Gastrocnemius medialis (tissue), 4 donors: Measurements from ENCODE around the gene ARHGAP10. TPM values are rescaled to one million over a fixed set of nuclear protein-coding genes. Genes with fewer than 3 reads are reported as not detected.
"Not testable (repeated sequence)": the region's sequence is repeated elsewhere in the genome, so short reads cannot be mapped to it uniquely, and the experiment has no call there.

ENCODE experiments used
- ATAC-seq, 2 donors: fragments of 150-250 bp; one replicate each; pipeline ENCODE4 v1.9.1; 2016
- DNase-seq, 2 donors: peaks; one replicate each; pipeline ENCODE4 v3.0.0-alpha.2; 2019
- H3K27ac ChIP-seq, 4 donors: fragments of 200-600 bp; sonication (generic); 1 replicate in 1 of 4; 2 replicates in 3 of 4; pipeline ENCODE4 v1.5.1; 2016 to 2018; ENCODE audit warnings: mild to moderate bottlenecking in 2 of 4, moderate library complexity in 1 of 4
- H3K27me3 ChIP-seq, 3 donors: fragments of 200-600 bp; sonication (generic) in 2 of 3; 1 replicate in 1 of 3; 2 replicates in 2 of 3; pipeline versions ENCODE4 v1.5.1 to v1.6.0; 2016 to 2019; ENCODE audit warnings: mild to moderate bottlenecking in 1 of 3, moderate library complexity in 1 of 3
- H3K36me3 ChIP-seq, 2 donors: fragments of 200-600 bp; sonication (generic) in 1 of 2; one replicate each; pipeline ENCODE4 v1.5.1; 2017 to 2018
- H3K4me1 ChIP-seq, 2 donors: fragments of 200-600 bp; sonication (generic) in 1 of 2; one replicate each; pipeline ENCODE4 v1.5.1; 2016 to 2017; ENCODE audit warnings: mild to moderate bottlenecking in 2 of 2
- H3K4me3 ChIP-seq, 4 donors: fragments of 200-600 bp; sonication (generic) in 3 of 4; 1 replicate in 1 of 4; 2 replicates in 3 of 4; pipeline ENCODE4 v1.5.1; 2016 to 2019; ENCODE audit warnings: mild to moderate bottlenecking in 2 of 4
- H3K9me3 ChIP-seq, 3 donors: fragments of 200-600 bp; sonication (generic) in 2 of 3; 1 replicate in 1 of 3; 2 replicates in 2 of 3; pipeline ENCODE4 v1.5.1; 2016 to 2019
- CTCF ChIP-seq, 5 experiments: fragments of 450-650 bp in 3 of 5; fragments of 200-600 bp in 2 of 5; sonication (generic) in 2 of 5; IDR thresholded peaks in 4 of 5; conservative IDR thresholded peaks in 1 of 5; 1 replicate in 4 of 5; 2 replicates in 1 of 5; pipeline ENCODE4 v1.5.1; 2016 to 2019; ENCODE audit warnings: antibody characterized with exemption in 5 of 5, mild to moderate bottlenecking in 3 of 5, moderate library complexity in 3 of 5
- POLR2A ChIP-seq, 2 donors: fragments of 450-650 bp; IDR thresholded peaks; one replicate each; pipeline ENCODE4 v1.6.1; 2017; ENCODE audit warnings: antibody characterized with exemption in 2 of 2, mild to moderate bottlenecking in 2 of 2, moderate library complexity in 2 of 2
- in situ Hi-C, 4 donors: fragments of 200-750 bp; cut with MboI; loops; one replicate each; pipeline versions ENCODE4 v1.15.0 to v1.8.0; 2017; ENCODE audit warnings: low sequenced_read_pairs in 4 of 4
- intact Hi-C: fragments of 100-400 bp; cut with DNase I; formaldehyde crosslinking; loops from one replicate; pipeline ENCODE4 v1.15.1; 2023; ENCODE audit warnings: low total_unique reads
- total RNA-seq, 4 donors: library from RNA; depleted of rRNA; stranded (reverse); fragments of >200 nt; gene quantifications; one replicate each; pipeline versions ENCODE4 v1.1.0 to v1.2.3, GENCODE V29; 2016

The ARHGAP10 gene
- total RNA-seq, 4 donors from 2014 or later, result 22.1 to 34.6 (median 28.0) TPM

- ATAC-seq (no peak), DNase-seq (no peak)
- in situ Hi-C loops (no loop called here), intact Hi-C loops (no loop called here)
- Histone ChIP-seq H3K27me3 (no peaks in the 10 kb centered on the region), H3K9me3 (no peaks in the 10 kb centered on the region), H3K27ac (no peak overlapping the region), H3K4me1 (peaks cover 7 to 11% of the 10 kb centered on the region in 2 donors), H3K4me3 (no peak overlapping the region), H3K36me3 (peaks cover 3 to 14% of the 10 kb centered on the region in 2 donors)
- TF ChIP-seq CTCF (IDR thresholded peaks at IDR 0.05 in 4 of 5, conservative IDR thresholded peaks at IDR 0.05 in 1 of 5), result no peak
- no peak for TF ChIP-seq POLR2A (IDR thresholded peaks at IDR 0.05)
Observed at GRCh38 chr4:148081745-148082144, 349.9 kb downstream of the ARHGAP10 start.

- H3K4me3 ChIP-seq, in situ Hi-C loops, H3K27ac ChIP-seq, intact Hi-C loops, H3K4me1 ChIP-seq, H3K9me3 ChIP-seq, DNase-seq, H3K27me3 ChIP-seq, ATAC-seq: not testable (repeated sequence)
- peaks cover 3 to 14% of the 10 kb centered on the region in 2 donors for H3K36me3 ChIP-seq
Observed at GRCh38 chr4:148083073-148083472, 351.2 kb downstream of the ARHGAP10 start.

- intact Hi-C loops, result no loop called here
- in situ Hi-C loops, result no loop called here
Observed at GRCh38 chr4:148089624-148090023, 357.7 kb downstream of the ARHGAP10 start.

GRCh38 chr4:148090029-148090428 is 358.1 kb downstream of the ARHGAP10 start:
- Histone ChIP-seq H3K4me3 (no peak overlapping the region), H3K36me3 (no peaks in the 10 kb centered on the region), H3K9me3 (no peaks in the 10 kb centered on the region), H3K27ac (no peak overlapping the region), H3K4me1 (peaks cover 17 to 28% of the 10 kb centered on the region in 2 donors), H3K27me3 (no peaks in the 10 kb centered on the region)
- intact Hi-C loops (no loop called here), in situ Hi-C loops (no loop called here)
- DNase-seq (no peak), ATAC-seq (no peak)
- no peak for TF ChIP-seq POLR2A (IDR thresholded peaks at IDR 0.05)
- TF ChIP-seq CTCF (IDR thresholded peaks at IDR 0.05 in 4 of 5, conservative IDR thresholded peaks at IDR 0.05 in 1 of 5), result no peak

More at GRCh38 chr4:148089624-148090023, 357.7 kb downstream of the ARHGAP10 start:
- no peaks in the 10 kb centered on the region for H3K36me3 ChIP-seq
- H3K27me3 ChIP-seq, result no peaks in the 10 kb centered on the region
- ATAC-seq (no peak), DNase-seq (no peak)
- no peak overlapping the region for H3K27ac ChIP-seq
- TF ChIP-seq POLR2A (IDR thresholded peaks at IDR 0.05) (no peak), CTCF (IDR thresholded peaks at IDR 0.05 in 4 of 5, conservative IDR thresholded peaks at IDR 0.05 in 1 of 5) (no peak)
- no peaks in the 10 kb centered on the region for H3K9me3 ChIP-seq
- no peak overlapping the region for H3K4me3 ChIP-seq
- H3K4me1 ChIP-seq, result peaks cover 17 to 28% of the 10 kb centered on the region in 2 donors

- Histone ChIP-seq H3K4me3 (no peak overlapping the region), H3K4me1 (peaks cover 17 to 28% of the 10 kb centered on the region in 2 donors), H3K36me3 (no peaks in the 10 kb centered on the region), H3K9me3 (no peaks in the 10 kb centered on the region), H3K27me3 (no peaks in the 10 kb centered on the region), H3K27ac (no peak overlapping the region)
- intact Hi-C loops (no loop called here), in situ Hi-C loops (no loop called here)
- no peak for DNase-seq
- TF ChIP-seq POLR2A (IDR thresholded peaks at IDR 0.05), result no peak
- TF ChIP-seq CTCF (IDR thresholded peaks at IDR 0.05 in 4 of 5, conservative IDR thresholded peaks at IDR 0.05 in 1 of 5), result no peak
- ATAC-seq, result no peak
Observed at GRCh38 chr4:148090503-148091476, 358.9 kb downstream of the ARHGAP10 start.
